HEK293 (cell line): ENCODE measurements around the gene CARMIL3.

ENCODE experiments used
- CTCF ChIP-seq: fragments of 450-650 bp; formaldehyde crosslinking; IDR thresholded peaks from 2 replicates; pipeline ENCODE4 v1.5.1; 2016; ENCODE audit warnings: missing biosample characterization, missing genetic modification characterization
- ELK4 ChIP-seq: IDR thresholded peaks from 2 replicates; pipeline ENCODE4 v1.6.1; 2011; ENCODE audit warnings: mild to moderate bottlenecking, low read depth, low read length, borderline replicate concordance
- PRDM6 ChIP-seq: fragments of 450-650 bp; formaldehyde crosslinking; IDR thresholded peaks from 2 replicates; pipeline ENCODE4 v1.5.1; 2017; ENCODE audit warnings: missing biosample characterization, missing genetic modification characterization
- SP2 ChIP-seq: fragments of 450-650 bp; formaldehyde crosslinking; IDR thresholded peaks from 2 replicates; pipeline ENCODE4 v1.5.1; 2016; ENCODE audit warnings: missing biosample characterization, missing genetic modification characterization
- ZBTB1 ChIP-seq: fragments of 450-650 bp; formaldehyde crosslinking; IDR thresholded peaks from 2 replicates; pipeline ENCODE4 v1.5.1; 2016; ENCODE audit warnings: missing biosample characterization, missing genetic modification characterization
- ZBTB11 ChIP-seq: fragments of 450-650 bp; formaldehyde crosslinking; conservative IDR thresholded peaks from 2 replicates; pipeline ENCODE4 v1.5.1; 2016; ENCODE audit warnings: low read depth, missing biosample characterization, missing genetic modification characterization
- ZBTB20 ChIP-seq: fragments of 450-650 bp; formaldehyde crosslinking; IDR thresholded peaks from 2 replicates; pipeline ENCODE4 v1.5.1; 2016; ENCODE audit warnings: missing biosample characterization, missing genetic modification characterization
- ZBTB7A ChIP-seq: fragments of 450-650 bp; formaldehyde crosslinking; IDR thresholded peaks from 2 replicates; pipeline ENCODE4 v1.5.1; 2016; ENCODE audit warnings: low read depth, missing biosample characterization, missing genetic modification characterization
- ZBTB8A ChIP-seq: fragments of 450-650 bp; formaldehyde crosslinking; IDR thresholded peaks from 2 replicates; pipeline ENCODE4 v1.5.1; 2016; ENCODE audit warnings: missing biosample characterization, missing genetic modification characterization
- ZNF335 ChIP-seq: fragments of 450-650 bp; formaldehyde crosslinking; conservative IDR thresholded peaks from 2 replicates; pipeline ENCODE4 v1.5.1; 2016; ENCODE audit warnings: missing biosample characterization, missing genetic modification characterization
- ZNF350 ChIP-seq: fragments of 450-650 bp; formaldehyde crosslinking; IDR thresholded peaks from 2 replicates; pipeline ENCODE4 v1.5.0; 2017; ENCODE audit warnings: missing biosample characterization, mild to moderate bottlenecking, missing genetic modification characterization

GRCh38 chr14:24092505-24093206 is 40.8 kb downstream of the CARMIL3 start:
- TF ChIP-seq CTCF (tag by site-specific recombination) (no peak), ZBTB8A (tag by site-specific recombination) (no peak), ZNF350 (no peak), ZBTB1 (tag by site-specific recombination) (no peak), ZBTB20 (tag by site-specific recombination) (no peak), ZBTB7A (no peak), SP2 (no peak), ZBTB11 (tag by site-specific recombination) (no peak), ELK4 (no peak), PRDM6 (tag by site-specific recombination) (no peak), ZNF335 (tag by site-specific recombination) (no peak)
